K562 (cell line): ENCODE data around the gene TMEM187. TPM values are rescaled to one million over a fixed set of nuclear protein-coding genes. Genes with fewer than 3 reads are reported as not detected.
A peak's percentile ranks its signal among the peaks of the same experiment; 100 is the strongest.

Source experiments
- CBX5 ChIP-seq: IDR thresholded peaks from 2 replicates; pipeline ENCODE4 v1.6.1; 2014; ENCODE audit warnings: low read depth, borderline replicate concordance
- CREBBP ChIP-seq: IDR thresholded peaks from one replicate; pipeline ENCODE4 v1.6.1; 2012; ENCODE audit warnings: low read depth, mild to moderate bottlenecking, control low read depth, inconsistent platforms, low read length
- ELF1 ChIP-seq: fragments of 200-800 bp; sonication (Bioruptor generic); IDR thresholded peaks from 2 replicates; pipeline ENCODE4 v1.6.1; 2016; ENCODE audit warnings: missing genetic modification characterization, missing compliant biosample characterization
- ETS2 ChIP-seq: IDR thresholded peaks from 2 replicates; pipeline ENCODE4 v1.6.1; 2016; ENCODE audit warnings: borderline replicate concordance, missing genetic modification characterization, mild to moderate bottlenecking, moderate library complexity, missing compliant biosample characterization; ENCODE audit not compliant: poor library complexity, severe bottlenecking
- HMGN3 ChIP-seq: IDR thresholded peaks from 2 replicates; pipeline ENCODE4 v1.6.1; 2011; ENCODE audit warnings: borderline replicate concordance, low read depth, mild to moderate bottlenecking, mixed read lengths, low read length; ENCODE audit not compliant: insufficient read length; ENCODE audit errors: extremely low read depth
- PHTF2 ChIP-seq: fragments of 250-450 bp; sonication (Bioruptor Pico); IDR thresholded peaks from 2 replicates; pipeline ENCODE4 v1.5.0; 2021; ENCODE audit warnings: mild to moderate bottlenecking
- RBBP5 ChIP-seq: fragments of 200-600 bp; sonication (generic); IDR thresholded peaks from 2 replicates; pipeline ENCODE4 v1.6.1; 2012; ENCODE audit warnings: borderline replicate concordance, mild to moderate bottlenecking, low read length, control low read depth, inconsistent platforms; ENCODE audit not compliant: insufficient read depth, poor library complexity, severe bottlenecking
- SIX5 ChIP-seq, 2 experiments: IDR thresholded peaks; 2 replicates each; pipeline ENCODE4 v1.6.1; 2011; ENCODE audit warnings: low read length in 2 of 2, borderline replicate concordance in 1 of 2, low read depth in 1 of 2, mild to moderate bottlenecking in 1 of 2, moderate library complexity in 1 of 2; ENCODE audit not compliant: insufficient read depth in 1 of 2
- SUPT5H ChIP-seq: fragments of 450-650 bp; IDR thresholded peaks from 2 replicates; pipeline ENCODE4 v1.6.1; 2016
- TGIF2 ChIP-seq: sonication (generic); formaldehyde crosslinking; IDR thresholded peaks from 2 replicates; pipeline ENCODE4 v1.8.1; 2022; ENCODE audit warnings: mild to moderate bottlenecking, missing genetic modification reagents, moderate library complexity
- ZNF57 ChIP-seq: fragments of 450-650 bp; formaldehyde crosslinking; IDR thresholded peaks from 2 replicates; pipeline ENCODE4 v1.4.0; 2020; ENCODE audit warnings: mild to moderate bottlenecking, moderate library complexity
- ZNF644 ChIP-seq: fragments of 200-800 bp; sonication (Bioruptor generic); IDR thresholded peaks from 2 replicates; pipeline ENCODE4 v1.6.1; 2016; ENCODE audit warnings: low read depth, missing genetic modification characterization, missing compliant biosample characterization
- polyA plus RNA-seq, 8 experiments: library from polyadenylated mRNA; depleted of rRNA in 4 of 8; stranded (reverse) in 5 of 8; unstranded in 3 of 8; fragments of >200 nt; fragmentation: Nextera tagmentation in 2 of 8; fragmentation: Illumina TruSeq in 1 of 8; extraction: Ambion mirVana in 2 of 8; extraction: Trizol in 1 of 8; gene quantifications; 2 replicates each; pipeline versions ENCODE4 v1.2.1 to v1.2.3, GENCODE V29; 2011 to 2014; ENCODE audit warnings: inconsistent platforms in 1 of 8, missing spikeins in 1 of 8
- total RNA-seq, 7 experiments: library from RNA; depleted of rRNA in 6 of 7; stranded (reverse); fragments of >200 nt in 6 of 7; fragmentation: Illumina TruSeq in 2 of 7; extraction: Trizol in 2 of 7; gene quantifications; 2 replicates each; pipeline versions ENCODE4 v1.2.1 to v1.2.3, GENCODE V29; 2011 to 2021; ENCODE audit warnings: low replicate concordance in 1 of 7
- TF ChIP-seq, protein P1 (sequence below): conservative IDR thresholded peaks from 2 replicates; pipeline ENCODE4 v1.6.1; 2011; ENCODE audit warnings: low read depth, mild to moderate bottlenecking, low read length; ENCODE audit not compliant: control insufficient read depth
- TF ChIP-seq, protein P2 (sequence below), 2 experiments: IDR thresholded peaks in 1 of 2; conservative IDR thresholded peaks in 1 of 2; 2 replicates each; pipeline ENCODE4 v1.6.1; 2016; ENCODE audit warnings: low read depth in 2 of 2, mild to moderate bottlenecking in 1 of 2, missing compliant biosample characterization in 1 of 2, missing genetic modification characterization in 1 of 2, moderate library complexity in 1 of 2
- TF ChIP-seq, protein P3 (sequence below): fragments of 250-450 bp; sonication (Bioruptor Pico); IDR thresholded peaks from 2 replicates; pipeline ENCODE4 v1.4.0; 2020

The TMEM187 gene
- total and polyA plus RNA-seq, 9 of the 15 experiments (the other 6 are each of a cell fraction or from before 2014, with no cell fraction given) = 0.13 to 6.4 (median 1.6) TPM

DNA sequence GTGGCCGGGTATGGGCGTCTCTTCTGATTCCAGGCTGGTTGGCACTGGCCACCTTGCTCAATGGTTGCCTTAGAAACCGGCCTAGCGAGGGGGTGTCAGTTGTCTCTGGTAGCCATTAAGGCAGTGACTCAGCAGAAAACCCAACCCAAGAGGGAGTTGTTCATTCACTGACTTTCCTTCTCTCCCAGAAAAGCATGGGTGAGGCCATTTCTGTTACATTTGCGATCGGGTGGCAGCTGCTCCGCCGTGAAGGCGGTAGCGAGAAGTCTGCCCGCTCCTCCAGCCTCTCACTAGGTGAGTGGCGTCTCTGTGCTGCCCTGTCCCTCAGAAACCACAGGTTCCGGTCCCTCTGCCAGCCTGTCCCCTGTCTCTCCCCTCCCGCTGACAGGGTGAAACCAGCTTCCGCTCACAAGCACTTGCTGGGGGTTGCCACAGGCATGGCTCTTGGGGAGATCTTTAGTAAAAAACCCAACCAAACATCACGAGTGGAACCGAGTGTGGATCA lies 29.7 kb downstream of the TMEM187 start (continued):
- TF ChIP-seq CREBBP (no peak), PHTF2 (CRISPR knock-in tag) (no peak; the same call in 1 of the 2 replicates), SUPT5H (0 out of 2 replicates have a peak, but pooled peaks have one; percentile 40), ZNF57 (CRISPR knock-in tag) (peak; percentile 84; the same call in 1 of the 2 replicates), RBBP5 (no peak), TGIF2 (no peak), ELF1 (no peak), ETS2 (tag) (no peak), ZNF644 (tag) (peak; percentile 95), SIX5 (IDR thresholded peaks at IDR 0.05; ENCODE audit: borderline replicate concordance in 1 of 2, insufficient read depth in 1 of 2, low read depth in 1 of 2, low read length in 2 of 2) (no peak), CBX5 (no peak), HMGN3 (no peak)
- TF ChIP-seq, protein P1, sequence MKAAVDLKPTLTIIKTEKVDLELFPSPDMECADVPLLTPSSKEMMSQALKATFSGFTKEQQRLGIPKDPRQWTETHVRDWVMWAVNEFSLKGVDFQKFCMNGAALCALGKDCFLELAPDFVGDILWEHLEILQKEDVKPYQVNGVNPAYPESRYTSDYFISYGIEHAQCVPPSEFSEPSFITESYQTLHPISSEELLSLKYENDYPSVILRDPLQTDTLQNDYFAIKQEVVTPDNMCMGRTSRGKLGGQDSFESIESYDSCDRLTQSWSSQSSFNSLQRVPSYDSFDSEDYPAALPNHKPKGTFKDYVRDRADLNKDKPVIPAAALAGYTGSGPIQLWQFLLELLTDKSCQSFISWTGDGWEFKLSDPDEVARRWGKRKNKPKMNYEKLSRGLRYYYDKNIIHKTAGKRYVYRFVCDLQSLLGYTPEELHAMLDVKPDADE = no peak
- TF ChIP-seq, protein P2, sequence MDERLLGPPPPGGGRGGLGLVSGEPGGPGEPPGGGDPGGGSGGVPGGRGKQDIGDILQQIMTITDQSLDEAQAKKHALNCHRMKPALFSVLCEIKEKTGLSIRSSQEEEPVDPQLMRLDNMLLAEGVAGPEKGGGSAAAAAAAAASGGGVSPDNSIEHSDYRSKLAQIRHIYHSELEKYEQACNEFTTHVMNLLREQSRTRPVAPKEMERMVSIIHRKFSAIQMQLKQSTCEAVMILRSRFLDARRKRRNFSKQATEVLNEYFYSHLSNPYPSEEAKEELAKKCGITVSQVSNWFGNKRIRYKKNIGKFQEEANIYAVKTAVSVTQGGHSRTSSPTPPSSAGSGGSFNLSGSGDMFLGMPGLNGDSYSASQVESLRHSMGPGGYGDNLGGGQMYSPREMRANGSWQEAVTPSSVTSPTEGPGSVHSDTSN (CRISPR knock-in tag; IDR thresholded peaks at IDR 0.05; ENCODE audit: low read depth) = no peak
- TF ChIP-seq, protein P2 (tag; conservative IDR thresholded peaks at IDR 0.05; ENCODE audit: low read depth) = peak; percentile 66; the same call in 1 of the 2 replicates
- TF ChIP-seq, protein P3, sequence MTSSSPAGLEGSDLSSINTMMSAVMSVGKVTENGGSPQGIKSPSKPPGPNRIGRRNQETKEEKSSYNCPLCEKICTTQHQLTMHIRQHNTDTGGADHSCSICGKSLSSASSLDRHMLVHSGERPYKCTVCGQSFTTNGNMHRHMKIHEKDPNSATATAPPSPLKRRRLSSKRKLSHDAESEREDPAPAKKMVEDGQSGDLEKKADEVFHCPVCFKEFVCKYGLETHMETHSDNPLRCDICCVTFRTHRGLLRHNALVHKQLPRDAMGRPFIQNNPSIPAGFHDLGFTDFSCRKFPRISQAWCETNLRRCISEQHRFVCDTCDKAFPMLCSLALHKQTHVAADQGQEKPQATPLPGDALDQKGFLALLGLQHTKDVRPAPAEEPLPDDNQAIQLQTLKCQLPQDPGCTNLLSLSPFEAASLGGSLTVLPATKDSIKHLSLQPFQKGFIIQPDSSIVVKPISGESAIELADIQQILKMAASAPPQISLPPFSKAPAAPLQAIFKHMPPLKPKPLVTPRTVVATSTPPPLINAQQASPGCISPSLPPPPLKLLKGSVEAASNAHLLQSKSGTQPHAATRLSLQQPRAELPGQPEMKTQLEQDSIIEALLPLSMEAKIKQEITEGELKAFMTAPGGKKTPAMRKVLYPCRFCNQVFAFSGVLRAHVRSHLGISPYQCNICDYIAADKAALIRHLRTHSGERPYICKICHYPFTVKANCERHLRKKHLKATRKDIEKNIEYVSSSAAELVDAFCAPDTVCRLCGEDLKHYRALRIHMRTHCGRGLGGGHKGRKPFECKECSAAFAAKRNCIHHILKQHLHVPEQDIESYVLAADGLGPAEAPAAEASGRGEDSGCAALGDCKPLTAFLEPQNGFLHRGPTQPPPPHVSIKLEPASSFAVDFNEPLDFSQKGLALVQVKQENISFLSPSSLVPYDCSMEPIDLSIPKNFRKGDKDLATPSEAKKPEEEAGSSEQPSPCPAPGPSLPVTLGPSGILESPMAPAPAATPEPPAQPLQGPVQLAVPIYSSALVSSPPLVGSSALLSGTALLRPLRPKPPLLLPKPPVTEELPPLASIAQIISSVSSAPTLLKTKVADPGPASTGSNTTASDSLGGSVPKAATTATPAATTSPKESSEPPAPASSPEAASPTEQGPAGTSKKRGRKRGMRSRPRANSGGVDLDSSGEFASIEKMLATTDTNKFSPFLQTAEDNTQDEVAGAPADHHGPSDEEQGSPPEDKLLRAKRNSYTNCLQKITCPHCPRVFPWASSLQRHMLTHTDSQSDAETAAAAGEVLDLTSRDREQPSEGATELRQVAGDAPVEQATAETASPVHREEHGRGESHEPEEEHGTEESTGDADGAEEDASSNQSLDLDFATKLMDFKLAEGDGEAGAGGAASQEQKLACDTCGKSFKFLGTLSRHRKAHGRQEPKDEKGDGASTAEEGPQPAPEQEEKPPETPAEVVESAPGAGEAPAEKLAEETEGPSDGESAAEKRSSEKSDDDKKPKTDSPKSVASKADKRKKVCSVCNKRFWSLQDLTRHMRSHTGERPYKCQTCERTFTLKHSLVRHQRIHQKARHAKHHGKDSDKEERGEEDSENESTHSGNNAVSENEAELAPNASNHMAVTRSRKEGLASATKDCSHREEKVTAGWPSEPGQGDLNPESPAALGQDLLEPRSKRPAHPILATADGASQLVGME (CRISPR knock-in tag) = peak; percentile 79; the same call in 1 of the 2 replicates
